ENCODE data around the gene LZTR1. TPM values are rescaled to one million over a fixed set of nuclear protein-coding genes. Genes with fewer than 3 reads are reported as not detected.
A peak's percentile ranks its signal among the peaks of the same experiment; 100 is the strongest.
"Not testable (repeated sequence)": the region's sequence is repeated elsewhere in the genome, so short reads cannot be mapped to it uniquely, and the experiment has no call there.

Gene LZTR1
- 17.9 and 19.9 TPM in 2 replicates for polyA plus RNA-seq (2013)

GRCh38 chr22:20981787-20982562, at the start of gene LZTR1:
LZTR1 (plus strand) TSS chr22:20982297; CDS start chr22:20982372, 75 bp downstream.
- H3K23ac ChIP-seq (ENCODE audit: low read length), result no peak within 1 kb of the TSS
- H2AFZ ChIP-seq (ENCODE audit: insufficient read depth, low read length, poor library complexity), result peak within 1 kb of the TSS; percentile 89
- peaks cover 8% of the 10 kb centered on the region for H3K79me2 ChIP-seq (ENCODE audit: control insufficient read depth, insufficient read depth, low read length, poor library complexity)
- peak; percentile 79 to 83 for DNase-seq
- peak within 1 kb of the TSS; percentile 70 for H3K27ac ChIP-seq (ENCODE audit: low read depth, low read length)
- no peak within 1 kb of the TSS for H2BK12ac ChIP-seq (ENCODE audit: low read length)
- H2AK5ac ChIP-seq (ENCODE audit: low read length), result peak within 1 kb of the TSS; percentile 10
- H3K79me1 ChIP-seq (ENCODE audit: low read length), result peaks cover 8% of the 10 kb centered on the region
- H2BK120ac ChIP-seq (ENCODE audit: insufficient read depth, low read length, poor library complexity), result peak within 1 kb of the TSS; percentile 90
- no peaks in the 10 kb centered on the region for H3K27me3 ChIP-seq (ENCODE audit: insufficient read depth, low read length)
- H3K9me3 ChIP-seq (ENCODE audit: insufficient read depth, low read depth, low read length), result peaks cover 13% of the 10 kb centered on the region
- peaks cover 5 to 18% of the 10 kb centered on the region in 2 experiments for H3K4me1 ChIP-seq (ENCODE audit: control insufficient read depth in 1 of 2, insufficient read depth in 2 of 2, low read length in 2 of 2)
- peak within 1 kb of the TSS; percentile 96 for H4K8ac ChIP-seq (ENCODE audit: low read depth, low read length)
- peak within 1 kb of the TSS; percentile 88 for H4K91ac ChIP-seq (ENCODE audit: low read depth, low read length)
- peak within 1 kb of the TSS; percentile 98 for H3K4me3 ChIP-seq (ENCODE audit: low read depth, low read length)
- H3K36me3 ChIP-seq (ENCODE audit: control insufficient read depth in 1 of 2, insufficient read depth in 2 of 2, low read length in 2 of 2), result peaks cover 16 to 18% of the 10 kb centered on the region in 2 experiments
- H2BK5ac ChIP-seq (ENCODE audit: low read depth, low read length, poor library complexity), result peak within 1 kb of the TSS; percentile 73
- H3K4me2 ChIP-seq (ENCODE audit: low read length), result peak within 1 kb of the TSS; percentile 92
- H3K9ac ChIP-seq (ENCODE audit: low read length), result peak within 1 kb of the TSS; percentile 99
- peak within 1 kb of the TSS; percentile 91 for H3K14ac ChIP-seq (ENCODE audit: low read length)
- WGBS (ENCODE audit: extremely low coverage, insufficient coverage, insufficient read length), result no CpG with 5 or more reads among the region's 87 CpGs
- H3K18ac ChIP-seq (ENCODE audit: low read length), result peak within 1 kb of the TSS; percentile 95
- H3K4ac ChIP-seq (ENCODE audit: low read depth, low read length), result peak within 1 kb of the TSS; percentile 48
- peak within 1 kb of the TSS; percentile 91 for H4K12ac ChIP-seq (ENCODE audit: low read depth, low read length)

DNA sequence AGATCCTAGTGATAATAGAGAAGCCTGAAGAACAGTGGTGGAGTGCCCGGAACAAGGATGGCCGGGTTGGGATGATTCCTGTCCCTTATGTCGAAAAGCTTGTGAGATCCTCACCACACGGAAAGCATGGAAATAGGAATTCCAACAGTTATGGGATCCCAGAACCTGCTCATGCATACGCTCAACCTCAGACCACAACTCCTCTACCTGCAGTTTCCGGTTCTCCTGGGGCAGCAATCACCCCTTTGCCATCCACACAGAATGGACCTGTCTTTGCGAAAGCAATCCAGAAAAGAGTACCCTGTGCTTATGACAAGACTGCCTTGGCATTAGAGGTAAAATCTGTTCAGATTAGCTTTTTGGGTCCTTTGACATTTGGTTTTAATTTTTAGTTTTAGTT, 48.2 kb upstream of the LZTR1 start:
- H3K23ac ChIP-seq (ENCODE audit: low read length), result no peak overlapping the region
- peaks cover 22 to 28% of the 10 kb centered on the region in 2 experiments for H3K36me3 ChIP-seq (ENCODE audit: control insufficient read depth in 1 of 2, insufficient read depth in 2 of 2, low read length in 2 of 2)
- H3K4me3 ChIP-seq (ENCODE audit: low read depth, low read length), result no peak overlapping the region
- no peaks in the 10 kb centered on the region for H3K79me1 ChIP-seq (ENCODE audit: low read length)
- no peak overlapping the region for H2BK12ac ChIP-seq (ENCODE audit: low read length)
- peaks cover 3 to 4% of the 10 kb centered on the region in 2 experiments for H3K4me1 ChIP-seq (ENCODE audit: control insufficient read depth in 1 of 2, insufficient read depth in 2 of 2, low read length in 2 of 2)
- H2BK120ac ChIP-seq (ENCODE audit: insufficient read depth, low read length, poor library complexity), result no peak overlapping the region
- H3K9ac ChIP-seq (ENCODE audit: low read length), result no peak overlapping the region
- H3K18ac ChIP-seq (ENCODE audit: low read length), result no peak overlapping the region
- H3K14ac ChIP-seq (ENCODE audit: low read length), result no peak overlapping the region
- no peak for DNase-seq
- H3K4me2 ChIP-seq (ENCODE audit: low read length), result no peak overlapping the region
- no peaks in the 10 kb centered on the region for H3K9me3 ChIP-seq (ENCODE audit: insufficient read depth, low read depth, low read length)
- no peak overlapping the region for H4K8ac ChIP-seq (ENCODE audit: low read depth, low read length)
- WGBS (ENCODE audit: extremely low coverage, insufficient coverage, insufficient read length), result no CpG with 5 or more reads among the region's 7 CpGs
- no peak overlapping the region for H2AFZ ChIP-seq (ENCODE audit: insufficient read depth, low read length, poor library complexity)
- H2BK5ac ChIP-seq (ENCODE audit: low read depth, low read length, poor library complexity), result no peak overlapping the region
- no peaks in the 10 kb centered on the region for H3K27me3 ChIP-seq (ENCODE audit: insufficient read depth, low read length)
- no peak overlapping the region for H3K27ac ChIP-seq (ENCODE audit: low read depth, low read length)
- no peak overlapping the region for H4K91ac ChIP-seq (ENCODE audit: low read depth, low read length)
- H3K4ac ChIP-seq (ENCODE audit: low read depth, low read length), result peak overlapping the region; percentile 38
- peaks cover 26% of the 10 kb centered on the region for H3K79me2 ChIP-seq (ENCODE audit: control insufficient read depth, insufficient read depth, low read length, poor library complexity)
- no peak overlapping the region for H2AK5ac ChIP-seq (ENCODE audit: low read length)
- H4K12ac ChIP-seq (ENCODE audit: low read depth, low read length), result no peak overlapping the region

GRCh38 chr22:20935049-20935448, 47.0 kb upstream of the LZTR1 start:
- no CpG with 5 or more reads among the region's 9 CpGs for WGBS (ENCODE audit: extremely low coverage, insufficient coverage, insufficient read length)

DNA sequence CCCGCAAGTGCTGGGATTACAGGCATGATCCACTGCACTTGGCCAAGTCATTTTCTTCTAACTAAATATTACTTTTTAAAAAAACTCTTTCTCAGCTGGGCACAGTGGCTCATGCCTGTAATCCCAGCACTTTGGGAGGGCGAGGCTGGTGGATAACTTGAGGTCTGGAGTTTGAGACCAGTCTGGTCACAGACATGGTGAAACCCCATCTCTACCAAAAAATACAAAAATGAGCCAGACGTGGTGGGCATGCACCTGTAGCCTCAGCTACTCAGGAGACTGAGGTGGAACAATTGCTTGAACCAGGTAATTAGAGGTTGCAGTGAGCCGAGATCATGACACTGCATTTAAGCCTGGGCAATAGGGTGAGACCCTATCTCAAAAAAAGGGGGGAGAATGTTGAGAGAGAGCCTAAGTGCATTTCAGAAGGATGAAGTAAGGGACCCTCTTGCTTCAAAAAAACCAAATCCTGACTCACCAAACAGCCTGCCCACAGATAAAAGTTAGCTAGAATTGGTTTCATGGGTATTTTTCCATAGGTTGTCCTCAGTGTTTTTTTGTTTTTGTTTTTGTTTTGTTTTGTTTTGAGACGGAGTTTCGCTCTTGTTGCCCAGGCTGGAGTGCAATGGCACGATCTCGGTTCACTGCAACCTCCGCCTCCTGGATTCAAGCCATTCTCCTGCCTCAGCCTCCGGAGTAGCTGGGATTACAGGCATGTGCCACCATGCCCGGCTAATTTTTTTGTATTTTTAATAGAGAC, 46.1 kb upstream of the LZTR1 start:
- not testable (repeated sequence) for H2AFZ ChIP-seq (ENCODE audit: insufficient read depth, low read length, poor library complexity); H3K27me3 ChIP-seq (ENCODE audit: insufficient read depth, low read length); H3K9ac ChIP-seq (ENCODE audit: low read length); H3K9me3 ChIP-seq (ENCODE audit: insufficient read depth, low read depth, low read length); H2AK5ac ChIP-seq (ENCODE audit: low read length); H2BK12ac ChIP-seq (ENCODE audit: low read length); H2BK5ac ChIP-seq (ENCODE audit: low read depth, low read length, poor library complexity); H4K91ac ChIP-seq (ENCODE audit: low read depth, low read length); H3K18ac ChIP-seq (ENCODE audit: low read length); H3K4me3 ChIP-seq (ENCODE audit: low read depth, low read length); H4K12ac ChIP-seq (ENCODE audit: low read depth, low read length); H4K8ac ChIP-seq (ENCODE audit: low read depth, low read length); DNase-seq; H3K27ac ChIP-seq (ENCODE audit: low read depth, low read length); H3K4me1 ChIP-seq (ENCODE audit: control insufficient read depth in 1 of 2, insufficient read depth in 2 of 2, low read length in 2 of 2); H2BK120ac ChIP-seq (ENCODE audit: insufficient read depth, low read length, poor library complexity); H3K4me2 ChIP-seq (ENCODE audit: low read length); H3K14ac ChIP-seq (ENCODE audit: low read length); H3K79me1 ChIP-seq (ENCODE audit: low read length); H3K23ac ChIP-seq (ENCODE audit: low read length)
- WGBS (ENCODE audit: extremely low coverage, insufficient coverage, insufficient read length), result no CpG with 5 or more reads among the region's 11 CpGs
- Histone ChIP-seq H3K36me3 (ENCODE audit: control insufficient read depth in 1 of 2, insufficient read depth in 2 of 2, low read length in 2 of 2) (peaks cover 22 to 29% of the 10 kb centered on the region in 2 experiments), H3K4ac (ENCODE audit: low read depth, low read length) (peak overlapping the region; percentile 98), H3K79me2 (ENCODE audit: control insufficient read depth, insufficient read depth, low read length, poor library complexity) (peaks cover 27% of the 10 kb centered on the region)

More at GRCh38 chr22:20935049-20935448, 47.0 kb upstream of the LZTR1 start:
- not testable (repeated sequence) for H2BK12ac ChIP-seq (ENCODE audit: low read length); H2AFZ ChIP-seq (ENCODE audit: insufficient read depth, low read length, poor library complexity); DNase-seq; H3K9me3 ChIP-seq (ENCODE audit: insufficient read depth, low read depth, low read length); H3K79me1 ChIP-seq (ENCODE audit: low read length); H3K9ac ChIP-seq (ENCODE audit: low read length); H2BK120ac ChIP-seq (ENCODE audit: insufficient read depth, low read length, poor library complexity); H3K23ac ChIP-seq (ENCODE audit: low read length); H2AK5ac ChIP-seq (ENCODE audit: low read length); H3K14ac ChIP-seq (ENCODE audit: low read length); H3K18ac ChIP-seq (ENCODE audit: low read length); H4K91ac ChIP-seq (ENCODE audit: low read depth, low read length); H3K27me3 ChIP-seq (ENCODE audit: insufficient read depth, low read length); H4K8ac ChIP-seq (ENCODE audit: low read depth, low read length); H4K12ac ChIP-seq (ENCODE audit: low read depth, low read length); H2BK5ac ChIP-seq (ENCODE audit: low read depth, low read length, poor library complexity); H3K4me3 ChIP-seq (ENCODE audit: low read depth, low read length); H3K27ac ChIP-seq (ENCODE audit: low read depth, low read length); H3K4me2 ChIP-seq (ENCODE audit: low read length); H3K4me1 ChIP-seq (ENCODE audit: control insufficient read depth in 1 of 2, insufficient read depth in 2 of 2, low read length in 2 of 2)
- Histone ChIP-seq H3K36me3 (ENCODE audit: control insufficient read depth in 1 of 2, insufficient read depth in 2 of 2, low read length in 2 of 2) (peaks cover 22 to 28% of the 10 kb centered on the region in 2 experiments), H3K4ac (ENCODE audit: low read depth, low read length) (peak overlapping the region; percentile 84), H3K79me2 (ENCODE audit: control insufficient read depth, insufficient read depth, low read length, poor library complexity) (peaks cover 28% of the 10 kb centered on the region)
